ENCODE data around the gene WBP2. TPM values are rescaled to one million over a fixed set of nuclear protein-coding genes. Genes with fewer than 3 reads are reported as not detected.

WBP2 gene
- total and polyA plus RNA-seq, 2 experiments from 2014 or later = 61.3 to 160 TPM

- TF ChIP-seq CTCF (IDR thresholded peaks at IDR 0.05; ENCODE audit: low read depth, low read length) = no peak
Observed at GRCh38 chr17:75838410-75838809, 16.7 kb downstream of the WBP2 start.

GRCh38 chr17:75837899-75838298 is 17.2 kb downstream of the WBP2 start:
- Histone ChIP-seq H3K4me1 (ENCODE audit: low read depth) (peaks cover 11% of the 10 kb centered on the region), H3K27ac (no peak overlapping the region), H3K36me3 (no peaks in the 10 kb centered on the region), H3K4me3 (no peak overlapping the region), H3K27me3 (no peaks in the 10 kb centered on the region), H3K9me3 (ENCODE audit: low read depth) (no peaks in the 10 kb centered on the region)
- no peak for DNase-seq (ENCODE audit: low read depth in 1 of 2, low spot score in 1 of 2)
- no peak for TF ChIP-seq CTCF (IDR thresholded peaks at IDR 0.05; ENCODE audit: low read depth, low read length)

More at GRCh38 chr17:75838410-75838809, 16.7 kb downstream of the WBP2 start:
- Histone ChIP-seq H3K36me3 (no peaks in the 10 kb centered on the region), H3K27me3 (no peaks in the 10 kb centered on the region), H3K4me3 (no peak overlapping the region), H3K9me3 (ENCODE audit: low read depth) (no peaks in the 10 kb centered on the region), H3K4me1 (ENCODE audit: low read depth) (peaks cover 6% of the 10 kb centered on the region), H3K27ac (no peak overlapping the region)
- peak in 1 of 2 donors; percentile 36 for DNase-seq (ENCODE audit: low read depth in 1 of 2, low spot score in 1 of 2)

GRCh38 chr17:75836605-75837004 is 18.5 kb downstream of the WBP2 start:
- Histone ChIP-seq H3K36me3 (no peaks in the 10 kb centered on the region), H3K27ac (no peak overlapping the region), H3K9me3 (ENCODE audit: low read depth) (no peaks in the 10 kb centered on the region), H3K4me3 (no peak overlapping the region), H3K4me1 (ENCODE audit: low read depth) (peaks cover 22% of the 10 kb centered on the region), H3K27me3 (no peaks in the 10 kb centered on the region)
- no peak for TF ChIP-seq CTCF (IDR thresholded peaks at IDR 0.05; ENCODE audit: low read depth, low read length)
- no peak for DNase-seq (ENCODE audit: low read depth in 1 of 2, low spot score in 1 of 2)

- TF ChIP-seq CTCF (IDR thresholded peaks at IDR 0.05; ENCODE audit: low read depth, low read length) = no peak
- DNase-seq (ENCODE audit: low read depth in 1 of 2, low spot score in 1 of 2) = no peak
- Histone ChIP-seq H3K27me3 (no peaks in the 10 kb centered on the region), H3K9me3 (ENCODE audit: low read depth) (no peaks in the 10 kb centered on the region), H3K4me3 (no peak overlapping the region), H3K27ac (no peak overlapping the region), H3K36me3 (no peaks in the 10 kb centered on the region), H3K4me1 (ENCODE audit: low read depth) (peaks cover 22% of the 10 kb centered on the region)
Observed at GRCh38 chr17:75835654-75835987, 19.5 kb downstream of the WBP2 start.

DNA sequence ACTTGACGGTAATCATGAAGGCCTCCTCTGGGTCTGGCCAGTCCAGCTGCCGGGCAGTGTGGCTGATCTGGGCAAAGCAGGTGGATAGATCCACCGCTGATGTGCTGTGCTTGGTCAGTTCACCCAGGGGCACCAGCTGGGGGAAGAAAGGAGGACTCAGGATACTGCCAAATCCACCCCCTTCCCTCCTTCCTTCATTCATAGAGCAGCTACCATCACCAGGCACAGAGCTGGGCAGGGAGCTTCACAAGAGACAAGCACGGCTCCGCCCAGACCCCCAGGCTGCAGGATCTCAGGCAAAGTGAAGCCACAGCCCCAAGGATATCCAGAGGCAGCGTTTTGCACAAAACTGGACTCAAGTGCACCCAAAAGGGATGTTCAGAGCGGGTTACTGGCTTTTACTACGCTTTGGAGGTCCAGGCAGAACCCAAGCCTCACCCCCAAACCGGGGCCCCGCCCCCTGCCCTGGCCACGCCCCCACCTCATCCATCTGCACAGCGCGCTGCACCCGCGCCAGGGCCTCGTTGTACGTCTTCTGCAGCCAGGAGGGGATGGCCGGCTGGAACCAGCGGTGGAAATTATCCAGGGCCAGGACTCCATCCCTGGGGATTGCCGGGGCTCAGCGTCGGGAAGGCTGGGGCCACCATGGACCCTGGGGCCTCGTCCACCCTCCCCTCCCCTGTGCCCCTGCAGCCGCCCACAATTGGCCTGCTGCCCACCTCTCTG is 20.0 kb downstream of the WBP2 start:
- no peak for TF ChIP-seq CTCF (IDR thresholded peaks at IDR 0.05; ENCODE audit: low read depth, low read length)
- Histone ChIP-seq H3K27ac (no peak overlapping the region), H3K9me3 (ENCODE audit: low read depth) (no peaks in the 10 kb centered on the region), H3K4me3 (no peak overlapping the region), H3K4me1 (ENCODE audit: low read depth) (peaks cover 22% of the 10 kb centered on the region), H3K27me3 (no peaks in the 10 kb centered on the region), H3K36me3 (no peaks in the 10 kb centered on the region)
- DNase-seq (ENCODE audit: low read depth in 1 of 2, low spot score in 1 of 2) = peak in 1 of 2 donors; percentile 36
